Measurements from ENCODE around the gene ABHD5. TPM values are rescaled to one million over a fixed set of nuclear protein-coding genes. Genes with fewer than 3 reads are reported as not detected.

The ABHD5 gene
- total RNA-seq, 1 experiment from 2014 or later, result 7.4 TPM

GRCh38 chr3:43759297-43759782 is 68.6 kb downstream of the ABHD5 start:
- H3K36me3 ChIP-seq (ENCODE audit: insufficient read depth, low read length), result no peaks in the 10 kb centered on the region
- no peaks in the 10 kb centered on the region for H4K20me1 ChIP-seq (ENCODE audit: insufficient read depth, low read depth, low read length)
- H3K4me1 ChIP-seq (ENCODE audit: low read length), result no peaks in the 10 kb centered on the region
- H3K27me3 ChIP-seq (ENCODE audit: low read length), result no peaks in the 10 kb centered on the region
- no peak overlapping the region for H3K27ac ChIP-seq (ENCODE audit: low read length)
- no peaks in the 10 kb centered on the region for H3K79me2 ChIP-seq (ENCODE audit: low read length)
- H2AFZ ChIP-seq (ENCODE audit: low read length), result no peak overlapping the region
- no peaks in the 10 kb centered on the region for H3K9me2 ChIP-seq (replicated peaks; ENCODE audit: insufficient read depth, low read length)
- no peak overlapping the region for H3K4me3 ChIP-seq (ENCODE audit: low read length)
- H3K9ac ChIP-seq (ENCODE audit: low read length), result no peak overlapping the region
- H3K4me2 ChIP-seq (ENCODE audit: low read depth, low read length, poor library complexity, severe bottlenecking), result no peak overlapping the region
- no peaks in the 10 kb centered on the region for H3K9me3 ChIP-seq (ENCODE audit: low read length)
- DNase-seq, result peak; percentile 52

GRCh38 chr3:43759938-43760337 is 69.2 kb downstream of the ABHD5 start:
- H3K27me3 ChIP-seq (ENCODE audit: low read length), result no peaks in the 10 kb centered on the region
- H3K9me2 ChIP-seq (replicated peaks; ENCODE audit: insufficient read depth, low read length), result no peaks in the 10 kb centered on the region
- no peaks in the 10 kb centered on the region for H3K36me3 ChIP-seq (ENCODE audit: insufficient read depth, low read length)
- H3K27ac ChIP-seq (ENCODE audit: low read length), result no peak overlapping the region
- H3K9me3 ChIP-seq (ENCODE audit: low read length), result no peaks in the 10 kb centered on the region
- no peak overlapping the region for H2AFZ ChIP-seq (ENCODE audit: low read length)
- no peaks in the 10 kb centered on the region for H3K4me1 ChIP-seq (ENCODE audit: low read length)
- no peak for DNase-seq
- no peak overlapping the region for H3K4me2 ChIP-seq (ENCODE audit: low read depth, low read length, poor library complexity, severe bottlenecking)
- H3K9ac ChIP-seq (ENCODE audit: low read length), result no peak overlapping the region
- H3K4me3 ChIP-seq (ENCODE audit: low read length), result no peak overlapping the region
- no peaks in the 10 kb centered on the region for H3K79me2 ChIP-seq (ENCODE audit: low read length)
- no peaks in the 10 kb centered on the region for H4K20me1 ChIP-seq (ENCODE audit: insufficient read depth, low read depth, low read length)

- no peak overlapping the region for H3K4me2 ChIP-seq (ENCODE audit: low read depth, low read length, poor library complexity, severe bottlenecking)
- DNase-seq, result no peak
- H3K79me2 ChIP-seq (ENCODE audit: low read length), result no peaks in the 10 kb centered on the region
- H3K9ac ChIP-seq (ENCODE audit: low read length), result no peak overlapping the region
- H3K9me2 ChIP-seq (replicated peaks; ENCODE audit: insufficient read depth, low read length), result no peaks in the 10 kb centered on the region
- H3K27me3 ChIP-seq (ENCODE audit: low read length), result no peaks in the 10 kb centered on the region
- H4K20me1 ChIP-seq (ENCODE audit: insufficient read depth, low read depth, low read length), result no peaks in the 10 kb centered on the region
- no peaks in the 10 kb centered on the region for H3K9me3 ChIP-seq (ENCODE audit: low read length)
- no peaks in the 10 kb centered on the region for H3K4me1 ChIP-seq (ENCODE audit: low read length)
- H3K27ac ChIP-seq (ENCODE audit: low read length), result no peak overlapping the region
- H2AFZ ChIP-seq (ENCODE audit: low read length), result no peak overlapping the region
- no peaks in the 10 kb centered on the region for H3K36me3 ChIP-seq (ENCODE audit: insufficient read depth, low read length)
- H3K4me3 ChIP-seq (ENCODE audit: low read length), result no peak overlapping the region
These were observed 70.2 kb downstream of the ABHD5 start for GRCh38 chr3:43760938-43761337.

GRCh38 chr3:43762451-43762850 is 71.7 kb downstream of the ABHD5 start:
- Histone ChIP-seq H3K27ac (ENCODE audit: low read length) (no peak overlapping the region), H3K4me2 (ENCODE audit: low read depth, low read length, poor library complexity, severe bottlenecking) (no peak overlapping the region)

GRCh38 chr3:43764056-43764455 is 73.3 kb downstream of the ABHD5 start:
- Histone ChIP-seq H3K9ac (ENCODE audit: low read length) (no peak overlapping the region), H4K20me1 (ENCODE audit: insufficient read depth, low read depth, low read length) (no peaks in the 10 kb centered on the region), H3K27ac (ENCODE audit: low read length) (no peak overlapping the region), H3K9me3 (ENCODE audit: low read length) (no peaks in the 10 kb centered on the region), H3K27me3 (ENCODE audit: low read length) (no peaks in the 10 kb centered on the region), H3K4me1 (ENCODE audit: low read length) (no peaks in the 10 kb centered on the region), H3K4me3 (ENCODE audit: low read length) (no peak overlapping the region), H2AFZ (ENCODE audit: low read length) (no peak overlapping the region), H3K4me2 (ENCODE audit: low read depth, low read length, poor library complexity, severe bottlenecking) (no peak overlapping the region), H3K79me2 (ENCODE audit: low read length) (no peaks in the 10 kb centered on the region), H3K9me2 (replicated peaks; ENCODE audit: insufficient read depth, low read length) (no peaks in the 10 kb centered on the region), H3K36me3 (ENCODE audit: insufficient read depth, low read length) (no peaks in the 10 kb centered on the region)
- DNase-seq, result no peak

More at GRCh38 chr3:43762451-43762850, 71.7 kb downstream of the ABHD5 start:
- no peak overlapping the region for H3K4me3 ChIP-seq (ENCODE audit: low read length)
- H3K9me3 ChIP-seq (ENCODE audit: low read length), result no peaks in the 10 kb centered on the region
- no peaks in the 10 kb centered on the region for H3K36me3 ChIP-seq (ENCODE audit: insufficient read depth, low read length)
- H3K9me2 ChIP-seq (replicated peaks; ENCODE audit: insufficient read depth, low read length), result no peaks in the 10 kb centered on the region
- no peak overlapping the region for H3K9ac ChIP-seq (ENCODE audit: low read length)
- H4K20me1 ChIP-seq (ENCODE audit: insufficient read depth, low read depth, low read length), result no peaks in the 10 kb centered on the region
- no peak overlapping the region for H2AFZ ChIP-seq (ENCODE audit: low read length)
- no peak for DNase-seq
- no peaks in the 10 kb centered on the region for H3K27me3 ChIP-seq (ENCODE audit: low read length)
- no peaks in the 10 kb centered on the region for H3K79me2 ChIP-seq (ENCODE audit: low read length)
- no peaks in the 10 kb centered on the region for H3K4me1 ChIP-seq (ENCODE audit: low read length)

GRCh38 chr3:43764471-43764870 is 73.7 kb downstream of the ABHD5 start:
- Histone ChIP-seq H3K27me3 (ENCODE audit: low read length) (no peaks in the 10 kb centered on the region), H3K27ac (ENCODE audit: low read length) (no peak overlapping the region), H3K4me2 (ENCODE audit: low read depth, low read length, poor library complexity, severe bottlenecking) (no peak overlapping the region), H3K4me1 (ENCODE audit: low read length) (peaks cover under 1% of the 10 kb centered on the region; the same call in 1 of the 2 replicates), H3K9me2 (replicated peaks; ENCODE audit: insufficient read depth, low read length) (no peaks in the 10 kb centered on the region), H4K20me1 (ENCODE audit: insufficient read depth, low read depth, low read length) (no peaks in the 10 kb centered on the region), H3K79me2 (ENCODE audit: low read length) (no peaks in the 10 kb centered on the region), H3K4me3 (ENCODE audit: low read length) (no peak overlapping the region), H3K36me3 (ENCODE audit: insufficient read depth, low read length) (no peaks in the 10 kb centered on the region), H2AFZ (ENCODE audit: low read length) (no peak overlapping the region), H3K9me3 (ENCODE audit: low read length) (no peaks in the 10 kb centered on the region), H3K9ac (ENCODE audit: low read length) (no peak overlapping the region)
- DNase-seq, result no peak

GRCh38 chr3:43765521-43765971 is 74.8 kb downstream of the ABHD5 start:
- no peaks in the 10 kb centered on the region for H3K9me3 ChIP-seq (ENCODE audit: low read length)

GRCh38 chr3:43766672-43767465 is 76.1 kb downstream of the ABHD5 start:
- Histone ChIP-seq H3K4me3 (ENCODE audit: low read length) (no peak overlapping the region), H3K36me3 (ENCODE audit: insufficient read depth, low read length) (no peaks in the 10 kb centered on the region), H3K4me2 (ENCODE audit: low read depth, low read length, poor library complexity, severe bottlenecking) (no peak overlapping the region), H3K9ac (ENCODE audit: low read length) (no peak overlapping the region), H3K4me1 (ENCODE audit: low read length) (peaks cover 3% of the 10 kb centered on the region; the same call in 1 of the 2 replicates), H3K9me2 (replicated peaks; ENCODE audit: insufficient read depth, low read length) (no peaks in the 10 kb centered on the region), H3K79me2 (ENCODE audit: low read length) (no peaks in the 10 kb centered on the region), H3K9me3 (ENCODE audit: low read length) (no peaks in the 10 kb centered on the region), H3K27ac (ENCODE audit: low read length) (no peak overlapping the region), H4K20me1 (ENCODE audit: insufficient read depth, low read depth, low read length) (no peaks in the 10 kb centered on the region), H2AFZ (ENCODE audit: low read length) (no peak overlapping the region), H3K27me3 (ENCODE audit: low read length) (no peaks in the 10 kb centered on the region)
- no peak for DNase-seq

More at GRCh38 chr3:43765521-43765971, 74.8 kb downstream of the ABHD5 start:
- DNase-seq, result peak; percentile 49
- Histone ChIP-seq H3K36me3 (ENCODE audit: insufficient read depth, low read length) (no peaks in the 10 kb centered on the region), H3K4me1 (ENCODE audit: low read length) (peaks cover 3% of the 10 kb centered on the region; the same call in 1 of the 2 replicates), H3K4me3 (ENCODE audit: low read length) (no peak overlapping the region), H3K9me2 (replicated peaks; ENCODE audit: insufficient read depth, low read length) (no peaks in the 10 kb centered on the region), H3K79me2 (ENCODE audit: low read length) (no peaks in the 10 kb centered on the region), H4K20me1 (ENCODE audit: insufficient read depth, low read depth, low read length) (no peaks in the 10 kb centered on the region), H3K27me3 (ENCODE audit: low read length) (no peaks in the 10 kb centered on the region), H3K27ac (ENCODE audit: low read length) (no peak overlapping the region), H2AFZ (ENCODE audit: low read length) (no peak overlapping the region), H3K9ac (ENCODE audit: low read length) (no peak overlapping the region), H3K4me2 (ENCODE audit: low read depth, low read length, poor library complexity, severe bottlenecking) (no peak overlapping the region)

All from Karpas-422 (cell line).